ENCODE results near the gene NR2E3.

GRCh38 chr15:71791975-71792374 is 18.4 kb upstream of the NR2E3 start:
- TF ChIP-seq CTCF (IDR thresholded peaks at IDR 0.05) (no peak), POLR2A (IDR thresholded peaks at IDR 0.05) (no peak)

All from thyroid gland (tissue), 4 donors.